GM23248 (cell line): ENCODE measurements around the gene ZNF771. TPM values are rescaled to one million over a fixed set of nuclear protein-coding genes. Genes with fewer than 3 reads are reported as not detected.
A peak's percentile ranks its signal among the peaks of the same experiment; 100 is the strongest.

Experiments used
- DNase-seq: peaks from one replicate; pipeline ENCODE4 v3.0.0-alpha.2; 2015
- H2AFZ ChIP-seq: fragments of 200-600 bp; sonication (generic); 2 replicates; pipeline ENCODE4 v1.6.1; 2016; ENCODE audit warnings: antibody characterized with exemption
- H3F3A ChIP-seq: fragments of 200-600 bp; sonication (generic); 2 replicates; pipeline ENCODE4 v1.6.1; 2016; ENCODE audit warnings: mild to moderate bottlenecking, antibody characterized with exemption, mixed run types; ENCODE audit not compliant: insufficient read depth
- H3K27ac ChIP-seq: fragments of 200-600 bp; sonication (generic); 2 replicates; pipeline ENCODE4 v1.5.1; 2016; ENCODE audit warnings: mild to moderate bottlenecking
- H3K27me3 ChIP-seq: fragments of 200-600 bp; sonication (generic); replicated peaks from 2 replicates; pipeline ENCODE4 v1.6.1; 2016; ENCODE audit warnings: mild to moderate bottlenecking; ENCODE audit not compliant: insufficient read depth
- H3K36me3 ChIP-seq: fragments of 200-600 bp; sonication (generic); 2 replicates; pipeline ENCODE4 v1.6.1; 2016; ENCODE audit warnings: low read depth, mild to moderate bottlenecking
- H3K4me1 ChIP-seq: fragments of 200-600 bp; sonication (generic); 2 replicates; pipeline ENCODE4 v1.6.1; 2016; ENCODE audit warnings: mild to moderate bottlenecking; ENCODE audit not compliant: insufficient read depth
- H3K4me2 ChIP-seq: fragments of 200-600 bp; sonication (generic); one replicate; pipeline ENCODE4 v1.6.1; 2016; ENCODE audit warnings: mild to moderate bottlenecking; ENCODE audit not compliant: unreplicated experiment
- H3K4me3 ChIP-seq: fragments of 200-600 bp; sonication (generic); 2 replicates; pipeline ENCODE4 v1.5.1; 2016; ENCODE audit warnings: mild to moderate bottlenecking
- H3K79me2 ChIP-seq: fragments of 200-600 bp; sonication (generic); 2 replicates; pipeline ENCODE4 v1.6.1; 2016; ENCODE audit warnings: mild to moderate bottlenecking; ENCODE audit not compliant: insufficient read depth
- H3K9ac ChIP-seq: fragments of 200-600 bp; sonication (generic); 2 replicates; pipeline ENCODE4 v1.6.1; 2016; ENCODE audit warnings: mild to moderate bottlenecking
- H3K9me2 ChIP-seq: fragments of 200-600 bp; sonication (generic); 2 replicates; pipeline ENCODE4 v1.6.1; 2016; ENCODE audit warnings: mixed run types, mild to moderate bottlenecking, moderate library complexity; ENCODE audit not compliant: insufficient read depth
- H3K9me3 ChIP-seq: fragments of 200-600 bp; sonication (generic); one replicate; pipeline ENCODE4 v1.6.1; 2017; ENCODE audit warnings: low read depth
- H4K20me1 ChIP-seq: fragments of 200-600 bp; sonication (generic); 2 replicates; pipeline ENCODE4 v1.6.0; 2016; ENCODE audit not compliant: insufficient read depth
- EZH2 ChIP-seq: fragments of 200-600 bp; sonication (generic); IDR thresholded peaks from 2 replicates; pipeline ENCODE4 v1.6.1; 2018; ENCODE audit warnings: antibody characterized with exemption, mild to moderate bottlenecking; ENCODE audit not compliant: insufficient read depth, poor library complexity, severe bottlenecking
- EZH2phosphoT487 ChIP-seq: fragments of 200-600 bp; sonication (generic); IDR thresholded peaks from 2 replicates; pipeline ENCODE4 v1.6.1; 2018; ENCODE audit warnings: antibody characterized with exemption, moderate library complexity, mild to moderate bottlenecking, low read depth; ENCODE audit not compliant: insufficient read depth
- WGBS, 2 experiments: methylation state at CpG; one replicate each; pipeline ENCODE4 v1.1.6; 2015 to 2017; ENCODE audit warnings: low lambda C conversion rate in 2 of 2, low coverage in 1 of 2; ENCODE audit errors: missing lambda C conversion rate in 2 of 2; 5-methylcytosine and 5-hydroxymethylcytosine counted together
- in situ Hi-C: fragments of 300-500 bp; cut with MboI; formaldehyde crosslinking; loops from 2 replicates; pipeline ENCODE4 v1.15.0; 2020
- polyA plus RNA-seq: library from polyadenylated mRNA; unstranded; fragments of >200 nt; fragmentation: Nextera tagmentation; extraction: Ambion mirVana; gene quantifications from 2 replicates; pipeline ENCODE4 v1.2.1, GENCODE V29; 2016
- total RNA-seq: library from RNA; depleted of rRNA; stranded (reverse); fragments of >200 nt; shearing (Covaris generic); gene quantifications from 2 replicates; pipeline ENCODE4 v1.2.3, GENCODE V29; 2014; rRNA removed

Gene ZNF771
- 17.6 and 33.1 TPM in 2 replicates for total RNA-seq
- polyA plus RNA-seq = 20.1 and 21.1 TPM in 2 replicates

DNA sequence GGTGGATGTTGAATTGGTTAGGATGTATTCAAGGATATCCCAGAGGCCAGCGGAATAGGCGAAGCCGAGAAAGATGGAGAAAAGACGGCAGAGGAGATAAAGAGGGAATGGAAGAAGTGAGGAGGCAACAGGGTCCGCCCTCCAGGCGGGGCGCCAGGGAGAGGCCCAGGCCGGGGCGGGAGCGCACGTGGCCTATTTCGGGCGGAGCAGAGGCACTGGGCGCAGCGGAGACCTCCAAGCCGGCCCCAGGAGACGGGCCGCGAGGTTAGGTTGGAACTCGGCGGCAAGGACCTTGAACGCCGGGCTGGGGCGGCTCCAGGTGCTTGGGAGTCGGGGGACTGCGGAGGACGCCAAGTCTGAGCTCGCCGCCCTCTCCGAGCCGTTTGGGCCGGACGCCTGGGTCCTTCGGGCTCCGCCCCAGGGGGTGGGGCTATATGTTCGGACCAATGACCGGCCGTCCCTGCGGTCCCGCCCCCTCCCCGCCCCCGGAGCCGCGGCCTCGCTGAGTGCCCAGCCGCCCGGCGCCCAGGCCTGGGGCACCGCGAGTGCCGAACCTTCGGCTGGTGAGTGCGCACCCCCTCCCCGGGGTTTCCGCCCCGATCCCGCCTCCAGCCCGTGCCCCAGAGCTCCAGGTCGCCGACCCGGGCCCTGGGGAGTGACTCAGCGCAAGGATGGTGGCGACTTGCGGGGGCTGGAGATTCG is at the start of gene ZNF771:
TSS of gene ZNF771 (plus strand) at position 505 of the 702 bp plus-strand sequence. CDS start 448 bp downstream, outside the sequence.
- Histone ChIP-seq H3K79me2 (peaks cover 30% of the 10 kb centered on the region), H3K36me3 (no peaks in the 10 kb centered on the region), H3K4me1 (peaks cover 22% of the 10 kb centered on the region), H3K9me2 (no peaks in the 10 kb centered on the region), H3K4me2 (peak within 1 kb of the TSS; percentile 79), H3K9ac (peak within 1 kb of the TSS; percentile 89), H2AFZ (peak within 1 kb of the TSS; percentile 89), H4K20me1 (no peaks in the 10 kb centered on the region), H3K9me3 (no peaks in the 10 kb centered on the region), H3F3A (peaks cover 13% of the 10 kb centered on the region), H3K27ac (peak within 1 kb of the TSS; percentile 79), H3K27me3 (no peaks in the 10 kb centered on the region), H3K4me3 (peak within 1 kb of the TSS; percentile 78)
- 0 to 2% methylated on average over 34 to 47 of the region's 65 CpGs for WGBS, 2 experiments
- in situ Hi-C loops = loop anchor here (25.0 kb wide), 1 partner anchor 295 kb away; the partner anchor contains the start of genes GDPD3 and MAPK3
- TF ChIP-seq EZH2 (no peak), EZH2phosphoT487 (no peak)
- DNase-seq = peak; percentile 94

DNA sequence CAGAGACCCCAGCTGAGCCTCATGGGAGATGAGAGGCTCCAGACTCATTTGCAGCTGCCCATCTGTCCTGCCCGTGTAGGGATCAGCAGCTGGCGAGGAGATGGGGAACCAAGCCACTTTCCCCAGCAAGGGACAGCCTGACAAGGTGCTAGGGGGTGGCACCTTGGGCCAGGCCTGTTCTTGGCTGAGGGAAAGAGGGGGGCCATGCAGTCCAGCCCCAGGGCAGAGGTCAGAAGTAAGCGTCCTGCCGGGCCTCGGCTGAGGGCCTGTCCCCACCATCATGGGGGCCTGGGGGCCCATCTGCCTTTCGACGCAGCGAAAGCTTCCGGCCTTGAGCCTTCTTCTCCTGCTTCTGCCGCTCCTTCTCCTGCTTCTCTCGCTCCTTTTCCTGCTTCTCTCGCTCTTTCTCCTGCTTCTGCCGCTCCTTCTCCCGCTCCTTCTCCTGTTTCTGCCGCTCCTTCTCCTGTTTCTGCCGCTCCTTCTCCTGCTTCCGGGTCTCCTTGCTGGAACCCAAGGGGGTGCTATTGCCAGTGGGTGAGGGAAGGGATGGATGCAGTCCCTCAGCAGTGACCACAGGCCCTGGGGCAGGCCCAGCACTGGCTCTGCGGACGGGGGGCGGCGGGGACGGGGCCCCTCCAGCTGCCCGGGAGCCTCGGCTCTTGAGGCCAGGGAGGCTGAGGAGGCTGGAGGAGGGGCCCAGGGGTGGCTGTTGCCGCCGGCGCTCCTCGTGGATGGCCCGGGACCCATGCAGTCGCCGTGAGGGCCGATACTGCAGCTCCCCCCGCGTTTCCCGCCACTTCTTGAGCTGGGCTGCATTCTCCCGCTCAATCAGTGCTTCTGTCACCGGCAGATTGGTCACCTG is 49.5 kb upstream of the ZNF771 start:
- no peak for DNase-seq
- H3K79me2 ChIP-seq = peaks cover 64% of the 10 kb centered on the region
- H3K27me3 ChIP-seq = no peaks in the 10 kb centered on the region
- H3K9me3 ChIP-seq = no peaks in the 10 kb centered on the region
- H3K9ac ChIP-seq = no peak overlapping the region
- H2AFZ ChIP-seq = no peak overlapping the region
- H3K4me2 ChIP-seq = no peak overlapping the region
- no peaks in the 10 kb centered on the region; the same call in 1 of the 2 replicates for H3K36me3 ChIP-seq
- no peaks in the 10 kb centered on the region for H4K20me1 ChIP-seq
- WGBS, 2 experiments = 84% methylated on average over 19 to 34 of the region's 37 CpGs
- H3K9me2 ChIP-seq = no peaks in the 10 kb centered on the region
- no peak overlapping the region for H3K27ac ChIP-seq
- H3K4me3 ChIP-seq = no peak overlapping the region
- H3F3A ChIP-seq = peaks cover 16% of the 10 kb centered on the region; the same call in 1 of the 2 replicates
- no peak for TF ChIP-seq EZH2phosphoT487
- no peak for TF ChIP-seq EZH2
- in situ Hi-C loops = no loop called here
- peaks cover 16% of the 10 kb centered on the region for H3K4me1 ChIP-seq

DNA sequence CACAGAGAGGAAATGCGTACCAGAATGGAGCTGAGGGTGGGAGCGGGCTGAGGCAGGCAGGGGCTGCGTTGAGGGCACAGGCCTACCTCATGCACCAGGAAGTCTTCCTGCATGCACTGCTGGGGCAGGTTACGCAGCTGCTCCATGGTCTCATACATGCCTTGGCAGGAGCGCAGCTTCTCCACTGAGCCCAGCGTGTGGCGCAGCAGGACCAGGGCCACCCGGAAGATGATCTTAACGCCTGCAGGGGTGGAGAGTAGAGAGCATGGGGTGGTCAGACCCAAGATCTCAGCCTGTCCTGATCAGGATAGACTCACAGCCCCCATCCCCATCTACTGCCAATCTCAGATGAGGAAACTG is 48.8 kb upstream of the ZNF771 start:
- in situ Hi-C loops = no loop called here
- peaks cover 16% of the 10 kb centered on the region for H3K4me1 ChIP-seq
- no peak overlapping the region for H3K4me3 ChIP-seq
- H3K79me2 ChIP-seq = peaks cover 66% of the 10 kb centered on the region
- H3K36me3 ChIP-seq = peaks cover 5% of the 10 kb centered on the region; the same call in 1 of the 2 replicates
- H4K20me1 ChIP-seq = no peaks in the 10 kb centered on the region
- H3K9me2 ChIP-seq = no peaks in the 10 kb centered on the region
- H3K9ac ChIP-seq = no peak overlapping the region
- no peak overlapping the region for H3K4me2 ChIP-seq
- H2AFZ ChIP-seq = no peak overlapping the region
- no peak for TF ChIP-seq EZH2
- TF ChIP-seq EZH2phosphoT487 = no peak
- H3K9me3 ChIP-seq = no peaks in the 10 kb centered on the region
- 83 to 88% methylated on average over 9 of the region's 9 CpGs for WGBS, 2 experiments
- 0 out of 2 replicates have a peak, but pooled peaks cover 15% of the 10 kb centered on the region for H3F3A ChIP-seq
- H3K27ac ChIP-seq = no peak overlapping the region
- H3K27me3 ChIP-seq = no peaks in the 10 kb centered on the region
- DNase-seq = no peak
